Prostate gland (tissue), 2 donors: ENCODE data around the gene CFD.

Experiments
- CTCF ChIP-seq, 4 experiments: fragments of 200-600 bp in 2 of 4; fragments of 450-650 bp in 2 of 4; sonication (generic) in 2 of 4; IDR thresholded peaks; 1 replicate in 3 of 4; 2 replicates in 1 of 4; pipeline ENCODE4 v1.5.1; 2016 to 2019; ENCODE audit warnings: antibody characterized with exemption in 4 of 4, mild to moderate bottlenecking in 2 of 4, moderate library complexity in 2 of 4
- POLR2A ChIP-seq: fragments of 450-650 bp; IDR thresholded peaks from one replicate; pipeline ENCODE4 v1.6.1; 2016; ENCODE audit warnings: antibody characterized with exemption, mild to moderate bottlenecking
- POLR2AphosphoS5 ChIP-seq: sonication (generic); formaldehyde crosslinking; IDR thresholded peaks from one replicate; pipeline ENCODE4 v1.6.1; 2017; ENCODE audit warnings: antibody characterized with exemption

GRCh38 chr19:861756-862580 lies 2.5 kb downstream of the CFD start:
- TF ChIP-seq CTCF (IDR thresholded peaks at IDR 0.05): no peak
- TF ChIP-seq POLR2AphosphoS5: no peak
- TF ChIP-seq POLR2A: no peak
